ENCODE results near the gene MAPK1.
"Not testable (repeated sequence)": the region's sequence is repeated elsewhere in the genome, so short reads cannot be mapped to it uniquely, and the experiment has no call there.

MAPK1 gene

GRCh38 chr22:21904250-21904789 is 36.9 kb upstream of the MAPK1 start:
- H3K36me3 ChIP-seq (ENCODE audit: insufficient read depth, low read length): no peaks in the 10 kb centered on the region
- H3K4me3 ChIP-seq: no peak overlapping the region
- TF ChIP-seq EZH2 (IDR thresholded peaks at IDR 0.05) (no peak), POLR2AphosphoS5 (IDR thresholded peaks at IDR 0.05; ENCODE audit: borderline replicate concordance, low read depth, low read length) (no peak)
- no peaks in the 10 kb centered on the region for H3K9me3 ChIP-seq (ENCODE audit: low read depth, low read length)
- H3K9ac ChIP-seq (ENCODE audit: insufficient read length): no peak overlapping the region
- DNase-seq (ENCODE audit: low read depth, low spot score): no peak
- no peak overlapping the region for H3K27ac ChIP-seq

DNA sequence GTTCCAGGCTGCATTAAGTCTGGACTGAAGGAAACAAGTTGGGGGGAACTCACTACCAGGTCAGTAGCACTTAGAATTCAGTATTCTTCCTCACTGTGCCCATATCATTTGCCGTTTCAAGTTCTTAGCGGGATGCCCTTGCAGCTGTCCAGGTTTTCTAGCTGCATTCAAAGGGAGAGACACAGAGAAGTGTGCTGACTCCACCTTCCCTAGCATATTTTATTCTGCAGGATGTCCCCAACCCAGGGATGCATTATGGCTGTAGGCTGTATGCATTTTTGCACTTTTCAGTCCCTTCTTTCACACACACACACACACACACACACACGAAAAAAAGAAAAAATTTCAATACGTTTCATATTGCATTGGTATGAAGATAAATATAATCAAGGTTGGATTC is 35.8 kb upstream of the MAPK1 start:
- Histone ChIP-seq H3K27ac (no peak overlapping the region), H3K36me3 (ENCODE audit: insufficient read depth, low read length) (no peaks in the 10 kb centered on the region), H3K4me3 (no peak overlapping the region)

DNA sequence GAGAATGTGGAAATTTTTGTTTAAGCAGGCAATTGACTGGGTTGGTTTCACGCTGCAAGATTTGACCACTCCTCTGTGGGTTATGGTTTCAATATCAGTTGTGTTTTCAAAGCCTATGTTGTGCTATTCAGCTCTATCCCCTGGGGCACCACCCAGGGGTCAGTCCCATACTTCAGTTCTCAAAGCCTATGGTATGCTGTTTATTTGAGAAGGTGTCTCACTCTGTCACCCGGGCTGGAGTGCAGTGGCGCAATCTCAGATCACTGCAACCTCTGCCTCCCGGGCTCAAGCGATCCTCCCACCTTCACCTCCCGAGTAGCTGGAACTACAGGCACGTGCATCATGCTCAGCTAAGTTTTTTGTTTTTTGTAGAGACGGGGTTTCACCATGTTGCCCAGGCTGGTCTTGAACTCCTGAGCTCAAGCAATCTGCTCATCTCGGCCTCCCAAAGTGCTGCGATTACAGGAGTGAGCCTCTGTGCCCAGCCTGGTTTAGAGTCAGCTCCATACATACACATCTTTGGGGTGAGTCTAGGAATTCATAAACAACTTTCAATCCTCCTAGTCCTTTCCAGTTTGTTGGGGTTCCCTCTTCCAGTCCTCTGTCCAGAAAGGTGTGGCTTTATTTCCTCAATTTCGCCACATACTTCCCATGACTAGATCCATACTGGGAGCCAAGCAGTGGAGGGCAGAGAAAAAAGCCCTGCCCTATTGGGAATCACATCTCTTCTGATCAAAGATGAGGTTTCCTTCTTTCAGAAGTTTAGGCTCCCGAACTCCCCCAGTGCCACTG is 35.0 kb upstream of the MAPK1 start:
- no peak for DNase-seq (ENCODE audit: low read depth, low spot score)
- no peaks in the 10 kb centered on the region for H3K9me3 ChIP-seq (ENCODE audit: low read depth, low read length)
- TF ChIP-seq POLR2AphosphoS5 (IDR thresholded peaks at IDR 0.05; ENCODE audit: borderline replicate concordance, low read depth, low read length) (no peak), EZH2 (IDR thresholded peaks at IDR 0.05) (no peak), FOXP2 (optimal IDR thresholded peaks at IDR 0.05; ENCODE audit: control extremely low read depth, extremely low read length, insufficient read depth) (no peak)
- H3K36me3 ChIP-seq (ENCODE audit: insufficient read depth, low read length): no peaks in the 10 kb centered on the region
- H3K27ac ChIP-seq: no peak overlapping the region
- H3K4me3 ChIP-seq: no peak overlapping the region
- H3K9ac ChIP-seq (ENCODE audit: insufficient read length): no peak overlapping the region

More for the DNA sequence above, 35.8 kb upstream of the MAPK1 start:
- DNase-seq (ENCODE audit: low read depth, low spot score): no peak
- TF ChIP-seq FOXP2 (optimal IDR thresholded peaks at IDR 0.05; ENCODE audit: control extremely low read depth, extremely low read length, insufficient read depth) (no peak), POLR2AphosphoS5 (IDR thresholded peaks at IDR 0.05; ENCODE audit: borderline replicate concordance, low read depth, low read length) (no peak), EZH2 (IDR thresholded peaks at IDR 0.05) (no peak)
- H3K9ac ChIP-seq (ENCODE audit: insufficient read length): no peak overlapping the region
- no peaks in the 10 kb centered on the region for H3K9me3 ChIP-seq (ENCODE audit: low read depth, low read length)

GRCh38 chr22:21898354-21898896 is 31.0 kb upstream of the MAPK1 start:
- DNase-seq (ENCODE audit: low read depth, low spot score): no peak
- no peak overlapping the region for H3K9ac ChIP-seq (ENCODE audit: insufficient read length)
- H3K9me3 ChIP-seq (ENCODE audit: low read depth, low read length): no peaks in the 10 kb centered on the region
- H3K4me3 ChIP-seq: no peak overlapping the region
- TF ChIP-seq FOXP2 (optimal IDR thresholded peaks at IDR 0.05; ENCODE audit: control extremely low read depth, extremely low read length, insufficient read depth): no peak
- TF ChIP-seq EZH2 (IDR thresholded peaks at IDR 0.05): no peak
- TF ChIP-seq POLR2AphosphoS5 (IDR thresholded peaks at IDR 0.05; ENCODE audit: borderline replicate concordance, low read depth, low read length): no peak
- H3K27ac ChIP-seq: no peak overlapping the region
- H3K36me3 ChIP-seq (ENCODE audit: insufficient read depth, low read length): no peaks in the 10 kb centered on the region

DNA sequence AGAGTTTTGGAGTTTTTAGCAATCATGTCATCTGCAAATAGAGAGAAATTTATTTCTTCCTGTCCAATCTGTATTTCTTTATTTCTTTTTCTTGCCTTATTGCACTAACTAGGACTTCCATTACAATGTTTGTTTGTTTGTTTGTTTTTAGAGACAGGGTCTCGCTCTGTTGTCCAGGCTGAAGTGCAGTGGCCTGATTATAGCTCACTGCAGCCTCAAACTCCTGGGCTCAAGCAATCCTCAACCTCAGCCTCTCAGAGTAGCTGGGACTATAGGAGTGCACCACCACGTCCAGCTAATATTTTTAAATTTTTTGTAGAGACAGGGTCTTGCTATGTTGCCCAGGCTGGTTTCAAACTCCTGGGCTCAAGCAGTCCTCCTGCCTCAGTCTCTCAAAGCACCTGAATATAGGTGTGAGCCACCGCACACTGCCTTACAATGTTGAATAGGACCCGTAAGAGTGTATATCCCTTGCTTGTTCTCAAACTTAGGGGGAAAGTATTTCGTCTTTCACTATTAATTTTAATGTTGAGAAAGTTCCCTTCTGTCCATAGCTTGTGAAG is 29.6 kb upstream of the MAPK1 start:
- TF ChIP-seq EZH2 (IDR thresholded peaks at IDR 0.05): no peak
- no peak for TF ChIP-seq FOXP2 (optimal IDR thresholded peaks at IDR 0.05; ENCODE audit: control extremely low read depth, extremely low read length, insufficient read depth)
- TF ChIP-seq POLR2AphosphoS5 (IDR thresholded peaks at IDR 0.05; ENCODE audit: borderline replicate concordance, low read depth, low read length): no peak
- Histone ChIP-seq H3K36me3 (ENCODE audit: insufficient read depth, low read length) (no peaks in the 10 kb centered on the region), H3K9me3 (ENCODE audit: low read depth, low read length) (no peaks in the 10 kb centered on the region), H3K4me3 (no peak overlapping the region), H3K9ac (ENCODE audit: insufficient read length) (no peak overlapping the region), H3K27ac (no peak overlapping the region)
- no peak for DNase-seq (ENCODE audit: low read depth, low spot score)

DNA sequence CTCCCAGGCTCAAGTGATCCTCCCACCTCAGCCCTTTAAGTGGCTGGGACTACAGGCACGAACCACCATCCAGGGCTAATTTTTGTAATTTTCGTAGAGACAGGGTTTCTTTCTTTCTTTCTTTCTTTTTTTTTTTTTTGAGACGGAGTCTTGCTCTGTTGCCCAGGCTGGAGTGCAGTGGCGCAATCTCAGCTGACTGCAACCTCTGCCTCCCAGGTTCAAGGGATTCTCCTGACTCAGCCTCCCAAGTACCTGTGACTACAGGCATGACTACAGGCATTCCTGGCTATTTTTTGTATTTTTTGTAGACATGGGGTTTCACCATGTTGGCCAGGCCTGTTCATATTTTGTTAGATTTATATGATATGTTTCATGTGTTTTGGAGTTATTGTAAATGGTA is 28.8 kb upstream of the MAPK1 start:
- DNase-seq (ENCODE audit: low read depth, low spot score); H3K9me3 ChIP-seq (ENCODE audit: low read depth, low read length); H3K9ac ChIP-seq (ENCODE audit: insufficient read length); H3K36me3 ChIP-seq (ENCODE audit: insufficient read depth, low read length); H3K4me3 ChIP-seq; H3K27ac ChIP-seq: not testable (repeated sequence)

DNA sequence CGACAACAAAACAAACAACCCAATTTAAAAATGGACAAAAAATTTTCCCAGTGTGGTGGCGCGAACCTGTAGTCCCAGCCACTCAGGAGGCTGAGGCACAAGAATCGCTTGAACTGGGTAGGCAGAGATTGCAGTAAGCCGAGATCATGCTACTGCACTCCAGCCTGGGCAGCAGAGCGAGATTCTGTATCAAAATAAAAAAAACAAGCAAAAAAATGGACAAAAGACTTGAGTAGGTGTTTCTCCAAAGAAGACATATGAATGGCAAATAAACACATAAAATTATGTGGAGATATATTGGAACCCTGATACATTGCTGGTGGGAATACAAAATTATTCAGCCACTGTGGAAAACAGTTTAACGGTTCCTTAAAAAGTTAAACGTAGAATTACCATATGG is 27.4 kb upstream of the MAPK1 start:
- Histone ChIP-seq H3K9me3 (ENCODE audit: low read depth, low read length) (no peaks in the 10 kb centered on the region), H3K4me3 (no peak overlapping the region), H3K36me3 (ENCODE audit: insufficient read depth, low read length) (no peaks in the 10 kb centered on the region), H3K9ac (ENCODE audit: insufficient read length) (no peak overlapping the region), H3K27ac (no peak overlapping the region)
- no peak for DNase-seq (ENCODE audit: low read depth, low spot score)
- TF ChIP-seq FOXP2 (optimal IDR thresholded peaks at IDR 0.05; ENCODE audit: control extremely low read depth, extremely low read length, insufficient read depth): no peak
- no peak for TF ChIP-seq POLR2AphosphoS5 (IDR thresholded peaks at IDR 0.05; ENCODE audit: borderline replicate concordance, low read depth, low read length)
- TF ChIP-seq EZH2 (IDR thresholded peaks at IDR 0.05): no peak

DNA sequence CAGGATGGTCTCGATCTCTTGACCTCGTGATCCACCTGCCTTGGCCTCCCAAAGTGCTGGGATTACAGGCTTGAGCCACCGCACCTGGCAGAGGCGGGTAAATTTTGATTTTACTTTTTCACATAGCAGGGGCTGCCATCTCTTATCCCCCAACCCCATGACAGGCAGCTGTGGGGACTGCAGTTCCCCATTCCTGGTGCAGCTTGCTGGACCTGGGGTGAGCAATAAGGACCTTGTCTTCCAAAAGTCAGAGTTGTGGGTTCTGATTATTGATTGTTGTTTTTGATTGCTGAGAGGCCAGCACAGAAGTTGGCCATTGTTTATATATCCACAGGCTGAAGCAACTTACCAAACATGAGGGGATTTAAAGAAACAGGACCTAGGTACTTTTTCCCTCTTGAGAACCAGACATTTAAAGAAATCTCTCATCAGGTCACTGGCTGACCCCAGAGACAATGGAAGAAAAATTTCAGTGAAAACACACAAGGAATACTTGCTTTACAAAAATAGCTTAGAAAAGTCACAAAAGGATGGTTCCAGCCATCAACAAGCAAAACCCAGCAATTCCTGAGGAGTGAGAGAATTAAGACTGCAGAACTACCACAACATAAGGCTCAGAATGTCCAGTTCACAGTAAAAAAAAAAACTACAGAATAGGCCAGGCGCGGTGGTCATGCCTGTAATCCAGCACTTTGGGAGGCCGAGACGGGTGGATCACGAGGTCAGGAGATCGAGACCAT is 22.0 kb upstream of the MAPK1 start:
- Histone ChIP-seq H3K36me3 (ENCODE audit: insufficient read depth, low read length) (no peaks in the 10 kb centered on the region), H3K9ac (ENCODE audit: insufficient read length) (no peak overlapping the region), H3K4me3 (no peak overlapping the region), H3K9me3 (ENCODE audit: low read depth, low read length) (no peaks in the 10 kb centered on the region), H3K27ac (no peak overlapping the region)
- DNase-seq (ENCODE audit: low read depth, low spot score): no peak
- TF ChIP-seq FOXP2 (optimal IDR thresholded peaks at IDR 0.05; ENCODE audit: control extremely low read depth, extremely low read length, insufficient read depth) (no peak), POLR2AphosphoS5 (IDR thresholded peaks at IDR 0.05; ENCODE audit: borderline replicate concordance, low read depth, low read length) (no peak), EZH2 (IDR thresholded peaks at IDR 0.05) (no peak)

Data from SK-N-MC (cell line).